ENCODE results near the gene COL4A4.
A peak's percentile ranks its signal among the peaks of the same experiment; 100 is the strongest.

COL4A4 gene

GRCh38 chr2:227163998-227164762 lies at the start of gene COL4A4, which contains the start of gene COL4A3 (continued):
- TF ChIP-seq ATF2 (tag by site-specific recombination; IDR thresholded peaks at IDR 0.05; ENCODE audit: low read depth): no peak
- no peak for TF ChIP-seq ZNF658 (tag by site-specific recombination; IDR thresholded peaks at IDR 0.05)
- peak; percentile 90 for TF ChIP-seq ZBTB10 (tag by site-specific recombination; IDR thresholded peaks at IDR 0.05)
- TF ChIP-seq ZBTB48 (tag by site-specific recombination; IDR thresholded peaks at IDR 0.05): peak; percentile 37; the same call in 1 of the 2 replicates
- TF ChIP-seq GLIS2 (tag by site-specific recombination; IDR thresholded peaks at IDR 0.05): peak; percentile 64
- TF ChIP-seq ZNF423 (tag by site-specific recombination; IDR thresholded peaks at IDR 0.05): no peak; the same call in 1 of the 2 replicates
- no peak for TF ChIP-seq BCL11B (tag by site-specific recombination; IDR thresholded peaks at IDR 0.05; ENCODE audit: low read depth)
- TF ChIP-seq GLIS1 (tag by site-specific recombination; IDR thresholded peaks at IDR 0.05): no peak; the same call in 1 of the 2 replicates
- no peak; the same call in 1 of the 2 replicates for TF ChIP-seq ZNF24 (tag by site-specific recombination; IDR thresholded peaks at IDR 0.05)
- TF ChIP-seq ZNF335 (tag by site-specific recombination; conservative IDR thresholded peaks at IDR 0.05): peak; percentile 39
- no peak for TF ChIP-seq ZNF639 (tag by site-specific recombination; IDR thresholded peaks at IDR 0.05)
- TF ChIP-seq ZNF791 (tag by site-specific recombination; IDR thresholded peaks at IDR 0.05): no peak
- no peak for TF ChIP-seq ZNF426 (tag by site-specific recombination; IDR thresholded peaks at IDR 0.05)
- TF ChIP-seq ZNF529 (tag by site-specific recombination; IDR thresholded peaks at IDR 0.05; ENCODE audit: insufficient replicate concordance): no peak
- no peak for TF ChIP-seq SCRT1 (tag by site-specific recombination; IDR thresholded peaks at IDR 0.05; ENCODE audit: borderline replicate concordance)
- no peak for TF ChIP-seq ZNF223 (tag by site-specific recombination; IDR thresholded peaks at IDR 0.05)
- TF ChIP-seq ZNF138 (tag by site-specific recombination; IDR thresholded peaks at IDR 0.05; ENCODE audit: borderline replicate concordance): no peak
- TF ChIP-seq ZNF544 (tag by site-specific recombination; IDR thresholded peaks at IDR 0.05): no peak
- TF ChIP-seq ZNF660 (tag by site-specific recombination; IDR thresholded peaks at IDR 0.05): 0 out of 2 replicates have a peak, but pooled peaks have one; percentile 18
- TF ChIP-seq ZNF362 (tag by site-specific recombination; IDR thresholded peaks at IDR 0.05): no peak
- peak; percentile 88 for TF ChIP-seq PRDM10 (tag by site-specific recombination; IDR thresholded peaks at IDR 0.05)
- no peak for TF ChIP-seq FEZF1 (tag by site-specific recombination; IDR thresholded peaks at IDR 0.05)
- no peak for TF ChIP-seq ZFP41 (tag by site-specific recombination; IDR thresholded peaks at IDR 0.05; ENCODE audit: borderline replicate concordance)
- TF ChIP-seq ZNF600 (tag by site-specific recombination; IDR thresholded peaks at IDR 0.05): 0 out of 2 replicates have a peak, but pooled peaks have one; percentile 37
- no peak for TF ChIP-seq ZNF211 (tag by site-specific recombination; IDR thresholded peaks at IDR 0.05; ENCODE audit: low read depth)
- peak; percentile 76 for TF ChIP-seq PATZ1 (tag by site-specific recombination; IDR thresholded peaks at IDR 0.05)
- 0 out of 2 replicates have a peak, but pooled peaks have one; percentile 46 for TF ChIP-seq ZNF501 (tag by site-specific recombination; IDR thresholded peaks at IDR 0.05)

Data from HEK293 (cell line).